Lower lobe of right lung (tissue), 2 donors: Measurements from ENCODE around the gene GJA3. TPM values are rescaled to one million over a fixed set of nuclear protein-coding genes. Genes with fewer than 3 reads are reported as not detected.

Source experiments
- ATAC-seq, 2 donors: fragments of 200-7000 bp; cut with Tn5 transposase; one replicate each; pipeline ENCODE4 v1.9.1; 2020 to 2022; ENCODE audit warnings: mild to moderate bottlenecking in 2 of 2, moderate library complexity in 2 of 2
- DNase-seq: peaks from one replicate; pipeline ENCODE4 v3.0.0-alpha.2; 2020
- H3K27ac ChIP-seq: fragments of 200-600 bp; one replicate; pipeline ENCODE4 v1.8.0; 2022
- H3K27me3 ChIP-seq: fragments of 200-600 bp; one replicate; pipeline ENCODE4 v1.8.0; 2022; ENCODE audit warnings: low read depth
- H3K36me3 ChIP-seq: fragments of 200-600 bp; one replicate; pipeline ENCODE4 v1.8.0; 2022; ENCODE audit warnings: mild to moderate bottlenecking
- H3K4me1 ChIP-seq: fragments of 200-600 bp; one replicate; pipeline ENCODE4 v1.8.0; 2022
- H3K4me3 ChIP-seq: fragments of 200-600 bp; one replicate; pipeline ENCODE4 v1.8.0; 2022; ENCODE audit warnings: mild to moderate bottlenecking
- H3K9me3 ChIP-seq: fragments of 200-600 bp; one replicate; pipeline ENCODE4 v1.8.0; 2022
- CTCF ChIP-seq: fragments of 200-600 bp; IDR thresholded peaks from one replicate; pipeline ENCODE4 v1.8.0; 2022; ENCODE audit warnings: antibody characterized with exemption, mild to moderate bottlenecking
- intact Hi-C: fragments of 100-400 bp; cut with DNase I; formaldehyde crosslinking; loops from one replicate; pipeline ENCODE4 v1.11.0; 2022
- total RNA-seq: library from RNA; stranded (reverse); fragmentation: NEBNext Ultra II Directional; extraction: Animal tissue kit (Norgen Biotek cat#: 25700); gene quantifications from one replicate; pipeline ENCODE4 v1.2.1, GENCODE V29; 2021
- donor health status: DM: no; HTN: yes; CAD: no; lungs with severe emphysema.

Gene GJA3
- total RNA-seq, 1 donor from 2014 or later: not detected

GRCh38 chr13:20178156-20178555 lies 17.3 kb upstream of the GJA3 start:
- no peak overlapping the region for H3K4me3 ChIP-seq
- H3K36me3 ChIP-seq: no peaks in the 10 kb centered on the region
- TF ChIP-seq CTCF: no peak
- intact Hi-C loops: no loop called here
- DNase-seq: no peak
- ATAC-seq: no peak
- peaks cover 13% of the 10 kb centered on the region for H3K4me1 ChIP-seq
- H3K27ac ChIP-seq: no peak overlapping the region
- no peaks in the 10 kb centered on the region for H3K9me3 ChIP-seq
- peaks cover 49% of the 10 kb centered on the region for H3K27me3 ChIP-seq

GRCh38 chr13:20177049-20177831 lies 16.4 kb upstream of the GJA3 start:
- Histone ChIP-seq H3K36me3 (no peaks in the 10 kb centered on the region), H3K27me3 (peaks cover 49% of the 10 kb centered on the region), H3K4me3 (peak overlapping the region; percentile 22), H3K4me1 (peaks cover 13% of the 10 kb centered on the region), H3K27ac (no peak overlapping the region), H3K9me3 (no peaks in the 10 kb centered on the region)
- no peak for TF ChIP-seq CTCF
- ATAC-seq: no peak
- no peak for DNase-seq
- intact Hi-C loops: no loop called here

GRCh38 chr13:20175907-20176652 lies 15.2 kb upstream of the GJA3 start:
- no peak for TF ChIP-seq CTCF
- H3K27me3 ChIP-seq: peaks cover 40% of the 10 kb centered on the region
- intact Hi-C loops: no loop called here
- no peak for DNase-seq
- no peaks in the 10 kb centered on the region for H3K9me3 ChIP-seq
- peak in 1 of 2 donors; percentile 33 for ATAC-seq
- H3K4me1 ChIP-seq: peaks cover 13% of the 10 kb centered on the region
- no peak overlapping the region for H3K4me3 ChIP-seq
- no peak overlapping the region for H3K27ac ChIP-seq
- no peaks in the 10 kb centered on the region for H3K36me3 ChIP-seq

- no peak for TF ChIP-seq CTCF
- Histone ChIP-seq H3K9me3 (no peaks in the 10 kb centered on the region), H3K4me1 (peaks cover 13% of the 10 kb centered on the region), H3K27me3 (peaks cover 34% of the 10 kb centered on the region), H3K4me3 (peak overlapping the region; percentile 10), H3K36me3 (no peaks in the 10 kb centered on the region), H3K27ac (peak overlapping the region; percentile 42)
- no peak for DNase-seq
- ATAC-seq: peak in 1 of 2 donors; percentile 11
- intact Hi-C loops: no loop called here
Measured at GRCh38 chr13:20175406-20175794, 14.5 kb upstream of the GJA3 start.

GRCh38 chr13:20174656-20175405 lies 14.0 kb upstream of the GJA3 start:
- Histone ChIP-seq H3K36me3 (no peaks in the 10 kb centered on the region), H3K27me3 (peaks cover 29% of the 10 kb centered on the region), H3K27ac (peak overlapping the region; percentile 42), H3K9me3 (no peaks in the 10 kb centered on the region), H3K4me3 (peak overlapping the region; percentile 10), H3K4me1 (peaks cover 13% of the 10 kb centered on the region)
- DNase-seq (peak; percentile 87), ATAC-seq (peak; percentile 91 to 95)
- intact Hi-C loops: no loop called here
- TF ChIP-seq CTCF: no peak
